GM18870 (cell line): ENCODE measurements around the gene ESF1.
"Not testable (repeated sequence)": the region's sequence is repeated elsewhere in the genome, so short reads cannot be mapped to it uniquely, and the experiment has no call there.

Source experiments
- ATAC-seq: cut with Tn5 transposase; IDR thresholded peaks from one replicate; pipeline ENCODE4 v1.9.1; 2021; ENCODE audit warnings: moderate library complexity; ENCODE audit not compliant: unreplicated experiment

ESF1 gene

GRCh38 chr20:13739731-13740649, 44.7 kb downstream of the ESF1 start:
- ATAC-seq: no peak

- ATAC-seq: not testable (repeated sequence)
Observed at GRCh38 chr20:13738187-13738586, 46.5 kb downstream of the ESF1 start.

- no peak for ATAC-seq
Observed at GRCh38 chr20:13736436-13737191, 48.1 kb downstream of the ESF1 start.

GRCh38 chr20:13735826-13736225, 48.9 kb downstream of the ESF1 start:
- no peak for ATAC-seq

GRCh38 chr20:13723011-13723410, 61.7 kb downstream of the ESF1 start:
- no peak for ATAC-seq

- ATAC-seq: peak; percentile 27
Observed at GRCh38 chr20:13718171-13718570, 66.5 kb downstream of the ESF1 start.

GRCh38 chr20:13717631-13718044, 67.1 kb downstream of the ESF1 start:
- peak; percentile 95 for ATAC-seq

GRCh38 chr20:13715171-13715570, 69.5 kb downstream of the ESF1 start:
- no peak for ATAC-seq

- ATAC-seq: no peak
Observed at GRCh38 chr20:13708234-13708633, 76.5 kb downstream of the ESF1 start.

GRCh38 chr20:13703265-13703664, 81.5 kb downstream of the ESF1 start:
- ATAC-seq: no peak

- no peak for ATAC-seq
Observed at GRCh38 chr20:13701486-13701885, 83.2 kb downstream of the ESF1 start.

GRCh38 chr20:13700761-13701160, 84.0 kb downstream of the ESF1 start:
- ATAC-seq: no peak

- no peak for ATAC-seq
Observed at GRCh38 chr20:13694420-13695150, 90.1 kb downstream of the ESF1 start.

- ATAC-seq: no peak
Observed at GRCh38 chr20:13692802-13693736, 91.7 kb downstream of the ESF1 start.

GRCh38 chr20:13690943-13691342, 93.8 kb downstream of the ESF1 start:
- no peak for ATAC-seq

- no peak for ATAC-seq
Observed at GRCh38 chr20:13687815-13688214, 96.9 kb downstream of the ESF1 start.

GRCh38 chr20:13685623-13686022, 99.1 kb downstream of the ESF1 start:
- ATAC-seq: no peak

- ATAC-seq: peak; percentile 64
Observed at GRCh38 chr20:13684566-13685222, 100.0 kb downstream of the ESF1 start.

- ATAC-seq: no peak
Observed at GRCh38 chr20:13683833-13684232, 100.9 kb downstream of the ESF1 start.
